DMS153 treated with DMSO at 0.1 percent for 48 hours (cell line): ENCODE results near the gene CLRN1.

Experiments used
- DNase-seq: peaks from one replicate; lab custom pipeline; 2025; ENCODE audit not compliant: unreplicated experiment; lab: John Stamatoyannopoulos, UW

CLRN1 gene

GRCh38 chr3:150925751-150926201 is 46.8 kb downstream of the CLRN1 start:
- peak; percentile 39 for DNase-seq

- no peak for DNase-seq
Measured at GRCh38 chr3:150922611-150923010, 49.9 kb downstream of the CLRN1 start.

- DNase-seq, result no peak
Measured at GRCh38 chr3:150921209-150921608, 51.3 kb downstream of the CLRN1 start.

GRCh38 chr3:150920236-150920635 is 52.3 kb downstream of the CLRN1 start:
- no peak for DNase-seq

GRCh38 chr3:150917951-150918350 is 54.6 kb downstream of the CLRN1 start:
- no peak for DNase-seq

GRCh38 chr3:150913133-150913922 is 59.2 kb downstream of the CLRN1 start:
- DNase-seq, result no peak

GRCh38 chr3:150912501-150912900 is 60.0 kb downstream of the CLRN1 start:
- no peak for DNase-seq

- no peak for DNase-seq
Measured at GRCh38 chr3:150911771-150912170, 60.8 kb downstream of the CLRN1 start.

GRCh38 chr3:150906461-150906860 is 66.1 kb downstream of the CLRN1 start:
- no peak for DNase-seq

GRCh38 chr3:150905746-150906145 is 66.8 kb downstream of the CLRN1 start:
- no peak for DNase-seq

- DNase-seq, result no peak
Measured at GRCh38 chr3:150905339-150905738, 67.2 kb downstream of the CLRN1 start, which contains the start of gene MINDY4B. TSS of gene MINDY4B (minus strand) at chr3:150905439. CDS start at chr3:150905439, 0 bp downstream.

GRCh38 chr3:150902988-150903387 is 69.5 kb downstream of the CLRN1 start:
- DNase-seq, result no peak

- no peak for DNase-seq
Measured at GRCh38 chr3:150901793-150902192, 70.7 kb downstream of the CLRN1 start.

- no peak for DNase-seq
Measured at GRCh38 chr3:150899141-150899540, 73.4 kb downstream of the CLRN1 start.

- DNase-seq, result no peak
Measured at GRCh38 chr3:150898046-150898754, 74.3 kb downstream of the CLRN1 start.

GRCh38 chr3:150897592-150897991 is 74.9 kb downstream of the CLRN1 start:
- DNase-seq, result no peak

- no peak for DNase-seq
Measured at GRCh38 chr3:150890831-150891230, 81.7 kb downstream of the CLRN1 start.

GRCh38 chr3:150890295-150890694 is 82.2 kb downstream of the CLRN1 start:
- DNase-seq, result no peak

GRCh38 chr3:150889106-150889505 is 83.4 kb downstream of the CLRN1 start:
- no peak for DNase-seq

GRCh38 chr3:150887031-150887430 is 85.5 kb downstream of the CLRN1 start:
- no peak for DNase-seq

GRCh38 chr3:150885535-150885934 is 87.0 kb downstream of the CLRN1 start:
- no peak for DNase-seq

- no peak for DNase-seq
Measured at GRCh38 chr3:150878996-150879575, 93.4 kb downstream of the CLRN1 start.
